ENCODE measurements around the gene CFAP46.

- TF ChIP-seq, protein P1, sequence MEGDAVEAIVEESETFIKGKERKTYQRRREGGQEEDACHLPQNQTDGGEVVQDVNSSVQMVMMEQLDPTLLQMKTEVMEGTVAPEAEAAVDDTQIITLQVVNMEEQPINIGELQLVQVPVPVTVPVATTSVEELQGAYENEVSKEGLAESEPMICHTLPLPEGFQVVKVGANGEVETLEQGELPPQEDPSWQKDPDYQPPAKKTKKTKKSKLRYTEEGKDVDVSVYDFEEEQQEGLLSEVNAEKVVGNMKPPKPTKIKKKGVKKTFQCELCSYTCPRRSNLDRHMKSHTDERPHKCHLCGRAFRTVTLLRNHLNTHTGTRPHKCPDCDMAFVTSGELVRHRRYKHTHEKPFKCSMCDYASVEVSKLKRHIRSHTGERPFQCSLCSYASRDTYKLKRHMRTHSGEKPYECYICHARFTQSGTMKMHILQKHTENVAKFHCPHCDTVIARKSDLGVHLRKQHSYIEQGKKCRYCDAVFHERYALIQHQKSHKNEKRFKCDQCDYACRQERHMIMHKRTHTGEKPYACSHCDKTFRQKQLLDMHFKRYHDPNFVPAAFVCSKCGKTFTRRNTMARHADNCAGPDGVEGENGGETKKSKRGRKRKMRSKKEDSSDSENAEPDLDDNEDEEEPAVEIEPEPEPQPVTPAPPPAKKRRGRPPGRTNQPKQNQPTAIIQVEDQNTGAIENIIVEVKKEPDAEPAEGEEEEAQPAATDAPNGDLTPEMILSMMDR (conservative IDR thresholded peaks at IDR 0.05; ENCODE audit: low read depth, low read length): no peak
- TF ChIP-seq RAD21 (IDR thresholded peaks at IDR 0.05; ENCODE audit: low read length): no peak
- TF ChIP-seq POLR2A (IDR thresholded peaks at IDR 0.05; ENCODE audit: low read depth, low read length): no peak
- TF ChIP-seq CEBPB (IDR thresholded peaks at IDR 0.05; ENCODE audit: low read depth, low read length): no peak
- no peak for TF ChIP-seq RCOR1 (IDR thresholded peaks at IDR 0.05; ENCODE audit: insufficient replicate concordance, low read length)
- no peak for TF ChIP-seq RFX5 (IDR thresholded peaks at IDR 0.05; ENCODE audit: low read depth, low read length)
- TF ChIP-seq FOS (IDR thresholded peaks at IDR 0.05; ENCODE audit: low read depth, low read length): no peak
- no peak for TF ChIP-seq MAFK (IDR thresholded peaks at IDR 0.05; ENCODE audit: low read depth, low read length)
- no peak for TF ChIP-seq SMC3 (IDR thresholded peaks at IDR 0.05; ENCODE audit: low read depth, low read length)
- TF ChIP-seq MAZ (IDR thresholded peaks at IDR 0.05; ENCODE audit: borderline replicate concordance, low read depth, low read length): no peak
- TF ChIP-seq, protein P2, sequence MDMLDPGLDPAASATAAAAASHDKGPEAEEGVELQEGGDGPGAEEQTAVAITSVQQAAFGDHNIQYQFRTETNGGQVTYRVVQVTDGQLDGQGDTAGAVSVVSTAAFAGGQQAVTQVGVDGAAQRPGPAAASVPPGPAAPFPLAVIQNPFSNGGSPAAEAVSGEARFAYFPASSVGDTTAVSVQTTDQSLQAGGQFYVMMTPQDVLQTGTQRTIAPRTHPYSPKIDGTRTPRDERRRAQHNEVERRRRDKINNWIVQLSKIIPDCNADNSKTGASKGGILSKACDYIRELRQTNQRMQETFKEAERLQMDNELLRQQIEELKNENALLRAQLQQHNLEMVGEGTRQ (IDR thresholded peaks at IDR 0.05; ENCODE audit: low read depth, low read length): no peak
- no peak for TF ChIP-seq BHLHE40 (IDR thresholded peaks at IDR 0.05; ENCODE audit: low read depth, low read length)
- no peak for TF ChIP-seq ELK1 (IDR thresholded peaks at IDR 0.05; ENCODE audit: borderline replicate concordance, low read depth, low read length)
- no peak for TF ChIP-seq MXI1 (IDR thresholded peaks at IDR 0.05; ENCODE audit: borderline replicate concordance, low read depth, low read length)
These were observed 22.1 kb downstream of the CFAP46 start for GRCh38 chr10:132920101-132920925.
